ENCODE results near the gene RABGAP1L. TPM values are rescaled to one million over a fixed set of nuclear protein-coding genes. Genes with fewer than 3 reads are reported as not detected.

The RABGAP1L gene
- total RNA-seq, 2 experiments from 2014 or later = 38.2 to 44.2 TPM

DNA sequence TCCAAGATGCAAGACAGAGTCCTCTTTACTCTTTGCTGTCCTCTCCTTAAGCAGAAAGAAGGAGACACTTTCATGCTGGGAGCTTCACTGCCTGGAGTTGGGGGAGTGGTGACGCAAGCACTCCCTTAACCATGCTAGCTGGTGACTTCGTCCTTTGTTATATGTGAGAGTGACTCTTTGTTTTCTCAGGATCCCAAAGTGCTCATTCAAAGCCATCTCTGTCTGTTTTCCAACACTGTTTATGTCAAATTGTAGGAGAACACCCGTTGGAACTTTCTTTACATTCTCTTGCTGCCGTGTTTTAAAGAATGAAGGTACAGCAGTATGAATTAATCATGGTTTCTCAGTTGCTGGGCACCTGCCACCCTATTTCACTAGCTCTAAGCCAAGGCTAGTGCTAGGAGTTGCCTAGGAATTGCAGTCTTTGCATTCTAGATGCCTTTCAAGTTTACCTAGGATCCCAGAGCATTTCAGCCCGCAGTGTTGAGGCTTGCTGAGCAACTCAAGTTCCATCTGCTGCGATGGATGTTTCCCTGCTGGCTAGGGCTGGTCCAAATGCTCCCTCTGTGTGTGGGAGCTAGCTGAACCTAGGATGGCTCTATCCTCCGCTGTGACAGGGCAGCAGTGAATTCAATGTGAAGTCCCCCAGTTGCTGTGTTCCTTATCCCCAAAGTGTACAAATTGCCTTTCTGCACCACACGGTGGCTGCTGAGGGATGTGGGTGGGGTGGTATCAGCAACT lies 205.8 kb downstream of the RABGAP1L start:
- ChIA-PET CTCF (no interaction called here), POLR2A (no interaction called here)
- Mint-ChIP-seq H3K27me3 (ENCODE audit: low read depth) (no peaks in the 10 kb centered on the region), H3K36me3 (ENCODE audit: low read depth) (no peaks in the 10 kb centered on the region), H3K9me3 (ENCODE audit: insufficient read depth) (no peaks in the 10 kb centered on the region), H3K27ac (no peak overlapping the region), H3K4me1 (ENCODE audit: low read depth) (no peaks in the 10 kb centered on the region), H3K4me3 (no peak overlapping the region)
- DNase-seq (no peak), ATAC-seq (no peak)

DNA sequence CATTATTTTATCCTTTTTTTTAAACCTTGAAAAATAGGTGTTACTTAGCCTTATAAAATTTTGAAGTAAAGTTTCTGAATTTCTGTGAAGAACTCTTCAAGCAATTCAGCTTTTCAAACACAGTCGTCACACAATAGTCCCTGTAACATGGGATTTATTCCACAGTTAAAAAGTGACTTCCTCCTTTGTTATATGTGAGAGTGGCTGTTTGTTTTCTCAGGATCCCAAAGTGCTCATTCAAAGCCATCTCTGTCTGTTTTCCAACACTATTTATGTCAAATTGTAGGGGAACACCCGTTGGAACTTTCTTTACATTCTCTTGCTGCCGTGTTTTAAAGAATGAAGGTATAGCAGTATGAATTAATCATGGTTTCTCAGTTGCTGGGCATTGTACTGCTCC lies 207.6 kb downstream of the RABGAP1L start:
- ATAC-seq = no peak
- CTCF ChIA-PET = no interaction called here
- H3K27ac Mint-ChIP-seq = no peak overlapping the region

DNA sequence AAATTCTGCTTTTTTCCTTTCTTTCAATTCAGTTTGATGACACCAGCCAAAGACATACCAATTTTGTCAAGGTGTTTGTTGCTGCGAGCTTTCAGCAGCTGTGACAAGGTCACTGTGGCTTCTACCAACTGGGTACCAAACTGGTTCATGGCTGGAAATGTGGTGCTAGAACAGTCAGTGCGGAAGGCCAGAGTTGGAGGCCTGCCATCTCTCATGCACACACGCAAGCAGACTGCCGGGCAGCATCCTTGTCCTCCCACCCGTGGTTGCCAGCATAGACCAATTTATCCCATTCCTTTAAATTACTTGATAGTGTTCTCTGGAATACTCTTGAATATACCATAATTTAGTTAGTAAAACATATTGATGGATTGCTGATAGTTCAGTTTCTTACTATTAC lies 208.6 kb downstream of the RABGAP1L start:
- Mint-ChIP-seq H3K4me3 (no peak overlapping the region), H3K27me3 (ENCODE audit: low read depth) (no peaks in the 10 kb centered on the region), H3K9me3 (ENCODE audit: insufficient read depth) (no peaks in the 10 kb centered on the region), H3K4me1 (ENCODE audit: low read depth) (peaks cover under 1% of the 10 kb centered on the region), H3K36me3 (ENCODE audit: low read depth) (no peaks in the 10 kb centered on the region), H3K27ac (no peak overlapping the region)
- no peak for DNase-seq
- ATAC-seq = no peak
- ChIA-PET POLR2A (no interaction called here), CTCF (no interaction called here)

More for the DNA sequence above, 207.6 kb downstream of the RABGAP1L start:
- Mint-ChIP-seq H3K36me3 (ENCODE audit: low read depth) (no peaks in the 10 kb centered on the region), H3K4me3 (no peak overlapping the region), H3K9me3 (ENCODE audit: insufficient read depth) (no peaks in the 10 kb centered on the region), H3K27me3 (ENCODE audit: low read depth) (no peaks in the 10 kb centered on the region), H3K4me1 (ENCODE audit: low read depth) (no peaks in the 10 kb centered on the region)
- DNase-seq = no peak
- POLR2A ChIA-PET = no interaction called here

DNA sequence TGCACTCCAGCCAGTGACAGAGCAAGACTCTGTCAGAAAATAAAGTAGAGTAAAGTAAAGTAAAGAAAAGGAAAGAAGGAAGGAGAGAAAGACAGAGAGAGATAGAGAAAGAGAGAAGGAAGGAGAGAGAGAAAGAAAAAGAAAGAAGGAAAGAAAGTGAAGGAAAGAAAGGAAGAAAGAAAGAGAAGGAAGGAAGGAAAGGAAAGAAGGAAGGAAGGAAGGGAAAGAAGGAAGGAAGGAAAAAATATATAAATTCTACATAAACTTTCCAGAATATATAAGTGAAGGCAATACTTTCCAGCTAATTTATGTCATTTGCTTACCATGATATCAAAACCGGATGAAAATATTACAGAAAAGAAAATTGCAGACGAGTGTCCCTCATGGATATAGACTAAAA lies 216.7 kb downstream of the RABGAP1L start:
- ATAC-seq (no peak), DNase-seq (no peak)
- POLR2A ChIA-PET = no interaction called here
- Mint-ChIP-seq H3K4me1 (ENCODE audit: low read depth) (peaks cover 3% of the 10 kb centered on the region), H3K9me3 (ENCODE audit: insufficient read depth) (peaks cover 5% of the 10 kb centered on the region), H3K27me3 (ENCODE audit: low read depth) (no peaks in the 10 kb centered on the region), H3K4me3 (no peak overlapping the region), H3K36me3 (ENCODE audit: low read depth) (peaks cover 10% of the 10 kb centered on the region), H3K27ac (no peak overlapping the region)
- CTCF ChIA-PET = no interaction called here

DNA sequence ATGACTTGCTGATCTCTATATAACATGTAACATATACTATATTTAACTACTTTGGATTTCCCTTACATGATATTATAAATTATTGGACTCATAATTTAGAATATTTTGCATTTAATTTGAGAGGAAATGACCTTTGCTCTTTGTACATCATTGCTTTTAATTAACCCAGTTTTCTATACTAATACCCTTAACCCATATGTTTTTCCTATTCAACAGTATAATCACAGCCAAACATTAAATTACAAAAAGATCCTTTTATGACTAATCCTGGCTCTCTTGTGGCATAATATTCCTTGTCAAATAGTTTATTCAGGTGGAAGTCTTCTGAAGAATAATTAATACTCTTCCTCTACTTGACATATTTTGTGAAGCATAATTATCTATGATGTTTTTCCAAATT lies 232.4 kb downstream of the RABGAP1L start:
- no peaks in the 10 kb centered on the region for H3K4me1 Mint-ChIP-seq (ENCODE audit: low read depth)
- H3K9me3 Mint-ChIP-seq (ENCODE audit: insufficient read depth) = no peaks in the 10 kb centered on the region
- ChIA-PET POLR2A (no interaction called here), CTCF (no interaction called here)
- no peak overlapping the region for H3K4me3 Mint-ChIP-seq
- DNase-seq (no peak), ATAC-seq (no peak)
- no peaks in the 10 kb centered on the region for H3K27me3 Mint-ChIP-seq (ENCODE audit: low read depth)
- H3K27ac Mint-ChIP-seq = no peak overlapping the region
- H3K36me3 Mint-ChIP-seq (ENCODE audit: low read depth) = peaks cover 7% of the 10 kb centered on the region

DNA sequence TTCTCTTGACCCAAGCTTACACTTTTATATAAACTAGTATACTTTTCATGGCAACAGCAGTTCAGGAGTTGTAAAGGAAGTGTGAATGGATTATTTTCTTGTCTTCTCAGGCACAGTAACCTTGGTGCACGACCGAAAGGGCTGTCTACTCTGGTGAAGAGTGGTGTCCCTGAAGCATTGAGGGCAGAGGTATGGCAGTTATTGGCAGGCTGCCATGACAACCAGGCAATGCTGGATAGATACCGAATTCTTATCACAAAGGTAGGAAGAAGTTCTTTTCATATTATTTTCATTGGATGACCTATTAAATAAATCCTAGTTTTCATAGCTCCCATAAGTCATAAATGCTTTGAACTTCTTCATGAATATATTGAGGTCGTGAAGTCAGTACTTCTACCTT lies 234.6 kb downstream of the RABGAP1L start:
- Mint-ChIP-seq H3K4me1 (ENCODE audit: low read depth) (peaks cover 8% of the 10 kb centered on the region), H3K9me3 (ENCODE audit: insufficient read depth) (no peaks in the 10 kb centered on the region), H3K27ac (no peak overlapping the region), H3K36me3 (ENCODE audit: low read depth) (peaks cover 10% of the 10 kb centered on the region), H3K27me3 (ENCODE audit: low read depth) (no peaks in the 10 kb centered on the region), H3K4me3 (no peak overlapping the region)
- ATAC-seq (no peak), DNase-seq (no peak)
- POLR2A ChIA-PET = no interaction called here
- CTCF ChIA-PET = no interaction called here

DNA sequence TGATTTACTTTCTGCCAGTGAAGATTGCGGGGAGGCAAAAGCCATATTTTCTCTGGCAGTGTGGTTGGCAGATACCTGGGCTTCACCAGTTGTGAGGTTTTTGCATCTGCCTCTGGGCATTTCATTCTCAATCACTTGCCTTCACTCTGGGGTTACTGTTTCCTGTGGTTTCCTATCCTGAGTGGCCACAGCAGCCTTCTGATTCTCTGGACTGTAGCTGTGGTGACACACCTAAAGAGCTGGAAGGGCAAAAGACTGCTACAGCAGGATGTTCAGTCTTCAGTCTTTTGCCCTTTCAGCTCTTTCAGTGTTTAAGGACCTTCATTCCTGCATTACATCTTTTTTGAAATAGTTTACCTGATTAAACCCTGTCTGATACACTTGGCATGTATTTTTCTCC lies 237.9 kb downstream of the RABGAP1L start:
- no peaks in the 10 kb centered on the region for H3K27me3 Mint-ChIP-seq (ENCODE audit: low read depth)
- no peak for ATAC-seq
- no peak overlapping the region for H3K4me3 Mint-ChIP-seq
- peaks cover 12% of the 10 kb centered on the region for H3K36me3 Mint-ChIP-seq (ENCODE audit: low read depth)
- ChIA-PET CTCF (no interaction called here), POLR2A (no interaction called here)
- H3K9me3 Mint-ChIP-seq (ENCODE audit: insufficient read depth) = no peaks in the 10 kb centered on the region
- no peak for DNase-seq
- H3K4me1 Mint-ChIP-seq (ENCODE audit: low read depth) = peaks cover 8% of the 10 kb centered on the region
- peak overlapping the region; percentile 17 for H3K27ac Mint-ChIP-seq

DNA sequence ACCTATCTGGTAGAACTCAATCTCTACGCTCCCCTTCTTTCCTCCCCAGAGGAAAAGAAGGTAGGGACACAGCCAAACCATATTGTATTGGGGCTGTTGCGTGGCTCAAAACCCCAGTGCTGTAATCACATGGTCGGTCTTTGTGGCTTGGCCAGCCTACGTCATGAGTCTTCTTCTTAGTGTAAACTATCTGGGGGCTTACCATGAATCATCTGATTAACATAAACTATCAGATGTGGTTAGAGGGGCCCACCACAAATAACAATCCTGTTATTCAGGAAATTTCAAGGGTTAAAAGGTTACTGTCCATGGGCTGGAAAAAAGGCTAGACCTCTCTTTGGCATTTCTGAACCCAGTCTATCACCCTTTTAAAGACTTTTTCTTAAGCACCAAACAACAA lies 238.9 kb downstream of the RABGAP1L start:
- ATAC-seq = no peak
- Mint-ChIP-seq H3K27me3 (ENCODE audit: low read depth) (no peaks in the 10 kb centered on the region), H3K4me1 (ENCODE audit: low read depth) (peaks cover 8% of the 10 kb centered on the region), H3K9me3 (ENCODE audit: insufficient read depth) (no peaks in the 10 kb centered on the region), H3K36me3 (ENCODE audit: low read depth) (peaks cover 12% of the 10 kb centered on the region), H3K4me3 (no peak overlapping the region), H3K27ac (no peak overlapping the region)
- CTCF ChIA-PET = no interaction called here
- POLR2A ChIA-PET = no interaction called here
- DNase-seq = no peak

DNA sequence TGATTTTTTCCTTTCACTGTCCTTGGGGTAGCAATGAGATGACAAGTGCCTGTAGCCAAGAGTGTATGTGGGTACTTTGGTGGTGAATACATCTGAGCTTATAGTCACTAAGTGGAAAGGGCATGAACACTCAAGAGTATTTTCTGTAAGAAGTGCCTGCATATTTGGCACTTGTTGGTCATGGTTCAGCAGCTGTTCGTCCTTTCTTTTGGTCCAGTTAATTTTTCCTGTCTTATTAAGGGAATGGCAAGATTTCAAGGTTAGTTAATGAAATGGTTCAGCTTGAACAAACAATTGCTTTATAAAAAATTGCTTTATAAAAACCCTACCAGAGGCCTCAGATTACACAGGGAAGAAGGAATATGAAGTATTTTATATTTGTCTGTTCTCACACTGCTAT lies 239.9 kb downstream of the RABGAP1L start:
- ChIA-PET POLR2A (no interaction called here), CTCF (no interaction called here)
- Mint-ChIP-seq H3K9me3 (ENCODE audit: insufficient read depth) (no peaks in the 10 kb centered on the region), H3K4me3 (no peak overlapping the region), H3K36me3 (ENCODE audit: low read depth) (peaks cover 7% of the 10 kb centered on the region), H3K4me1 (ENCODE audit: low read depth) (peaks cover 8% of the 10 kb centered on the region), H3K27ac (no peak overlapping the region), H3K27me3 (ENCODE audit: low read depth) (no peaks in the 10 kb centered on the region)
- ATAC-seq = no peak
- DNase-seq = no peak

DNA sequence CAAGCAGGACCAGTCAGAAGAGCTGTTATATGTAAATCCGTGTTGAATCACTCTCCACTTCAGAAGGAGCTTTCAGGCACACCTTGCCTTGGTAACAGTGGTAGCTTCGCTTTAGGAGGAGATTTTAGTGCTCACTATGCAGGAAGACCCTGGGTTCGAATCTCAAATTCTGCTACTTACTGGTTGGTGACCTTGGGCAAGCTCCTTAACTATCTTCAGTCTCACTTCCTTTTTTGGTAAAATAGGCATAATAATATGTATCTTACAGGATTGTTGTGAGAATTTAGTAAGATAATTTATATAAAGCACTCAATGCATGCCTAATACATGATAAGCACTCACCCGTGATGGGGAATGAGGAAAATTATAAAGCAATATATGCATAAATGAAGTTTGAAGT lies 241.8 kb downstream of the RABGAP1L start:
- no peaks in the 10 kb centered on the region for H3K9me3 Mint-ChIP-seq (ENCODE audit: insufficient read depth)
- POLR2A ChIA-PET = no interaction called here
- ATAC-seq (no peak), DNase-seq (no peak)
- H3K36me3 Mint-ChIP-seq (ENCODE audit: low read depth) = peaks cover 7% of the 10 kb centered on the region
- no peak overlapping the region for H3K27ac Mint-ChIP-seq
- H3K4me3 Mint-ChIP-seq = no peak overlapping the region
- H3K4me1 Mint-ChIP-seq (ENCODE audit: low read depth) = peaks cover 8% of the 10 kb centered on the region
- CTCF ChIA-PET = no interaction called here
- no peaks in the 10 kb centered on the region for H3K27me3 Mint-ChIP-seq (ENCODE audit: low read depth)

DNA sequence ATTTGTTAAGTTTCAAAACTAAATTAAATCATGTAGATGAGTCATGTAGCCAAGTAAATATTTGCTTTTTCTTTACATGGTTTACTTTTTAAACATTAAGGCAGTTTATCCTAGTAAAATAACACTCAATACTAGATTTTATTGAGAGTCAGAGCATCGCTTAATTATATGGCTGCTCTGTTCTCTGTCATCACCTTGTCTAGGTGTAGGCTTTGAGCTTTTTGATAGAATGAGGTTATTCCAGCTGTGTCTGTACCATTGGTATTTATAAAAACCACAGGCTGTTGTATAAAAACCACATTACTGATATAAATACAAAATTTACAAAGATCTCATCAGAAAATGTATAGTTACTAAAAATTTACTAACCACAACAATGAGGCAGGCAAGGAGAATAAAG lies 245.9 kb downstream of the RABGAP1L start:
- ChIA-PET CTCF (no interaction called here), POLR2A (no interaction called here)
- no peaks in the 10 kb centered on the region for H3K4me1 Mint-ChIP-seq (ENCODE audit: low read depth)
- DNase-seq (no peak), ATAC-seq (no peak)
- peaks cover 3% of the 10 kb centered on the region for H3K36me3 Mint-ChIP-seq (ENCODE audit: low read depth)
- H3K4me3 Mint-ChIP-seq = no peak overlapping the region
- no peaks in the 10 kb centered on the region for H3K27me3 Mint-ChIP-seq (ENCODE audit: low read depth)
- H3K9me3 Mint-ChIP-seq (ENCODE audit: insufficient read depth) = no peaks in the 10 kb centered on the region
- H3K27ac Mint-ChIP-seq = no peak overlapping the region

DNA sequence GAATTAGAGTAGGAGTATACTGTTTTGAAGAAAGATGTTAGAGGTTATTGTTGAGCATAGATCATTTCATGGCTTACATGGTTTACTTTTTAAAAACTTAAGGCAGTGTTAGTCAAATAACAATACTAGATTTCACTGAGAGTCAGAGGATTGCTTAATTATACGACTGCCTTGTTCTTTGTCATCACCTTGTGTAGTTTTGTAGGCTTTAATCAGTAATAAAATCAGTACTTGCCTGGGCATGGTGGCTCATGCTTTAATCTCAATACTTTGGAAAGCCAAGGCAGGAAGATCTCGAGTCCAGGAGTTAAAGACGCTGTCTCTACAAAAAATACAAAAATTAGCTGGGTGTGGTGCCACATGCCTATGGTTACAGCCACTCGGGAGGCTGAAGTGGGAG lies 247.1 kb downstream of the RABGAP1L start:
- no peaks in the 10 kb centered on the region for H3K27me3 Mint-ChIP-seq (ENCODE audit: low read depth)
- ATAC-seq = no peak
- peaks cover 3% of the 10 kb centered on the region for H3K36me3 Mint-ChIP-seq (ENCODE audit: low read depth)
- ChIA-PET CTCF (no interaction called here), POLR2A (no interaction called here)
- H3K4me1 Mint-ChIP-seq (ENCODE audit: low read depth) = no peaks in the 10 kb centered on the region
- H3K9me3 Mint-ChIP-seq (ENCODE audit: insufficient read depth) = no peaks in the 10 kb centered on the region
- no peak for DNase-seq
- H3K27ac Mint-ChIP-seq = no peak overlapping the region
- no peak overlapping the region for H3K4me3 Mint-ChIP-seq

DNA sequence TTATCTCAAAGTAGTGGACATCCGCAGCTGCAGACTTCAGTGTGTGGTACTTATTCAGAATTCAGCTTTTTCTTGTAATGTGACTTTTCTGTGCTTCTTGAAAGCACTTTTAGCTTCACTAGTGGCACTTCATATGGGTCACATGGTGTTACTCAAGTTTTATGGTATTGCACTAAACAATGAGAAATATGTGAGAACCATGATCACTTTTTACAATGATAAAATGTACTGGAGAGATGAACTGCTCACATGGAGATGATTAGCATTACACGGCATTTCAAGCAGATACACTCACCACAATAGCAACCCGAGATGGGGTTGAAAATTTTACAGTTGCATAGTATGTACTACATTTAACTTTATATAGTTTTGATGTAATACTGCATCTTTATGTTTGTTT lies 248.3 kb downstream of the RABGAP1L start:
- no peak for ATAC-seq
- CTCF ChIA-PET = no interaction called here

More for the DNA sequence above, 248.3 kb downstream of the RABGAP1L start:
- no peak for DNase-seq
- H3K27me3 Mint-ChIP-seq (ENCODE audit: low read depth) = no peaks in the 10 kb centered on the region
- H3K36me3 Mint-ChIP-seq (ENCODE audit: low read depth) = peaks cover 3% of the 10 kb centered on the region
- no peaks in the 10 kb centered on the region for H3K9me3 Mint-ChIP-seq (ENCODE audit: insufficient read depth)
- H3K27ac Mint-ChIP-seq = no peak overlapping the region
- no peak overlapping the region for H3K4me3 Mint-ChIP-seq
- H3K4me1 Mint-ChIP-seq (ENCODE audit: low read depth) = no peaks in the 10 kb centered on the region
- POLR2A ChIA-PET = no interaction called here

Measured in activated CD8-positive, alpha-beta T cell treated with anti-CD3 and anti-CD28 coated beads, Interleukin-2, amount 10 ng/mL, durations not matched to agents 7 days and 5 days (primary cell).